G401 (cell line): ENCODE results near the gene GALR2. TPM values are rescaled to one million over a fixed set of nuclear protein-coding genes. Genes with fewer than 3 reads are reported as not detected.
A peak's percentile ranks its signal among the peaks of the same experiment; 100 is the strongest.

ENCODE experiments used
- DNase-seq: peaks from one replicate; pipeline ENCODE4 v3.0.0-alpha.2; 2015; ENCODE audit warnings: low spot score
- in situ Hi-C: cut with HindIII; loops from 2 replicates; pipeline ENCODE4 v1.10.0; 2016; ENCODE audit warnings: low sequenced_read_pairs, mixed read lengths
- total RNA-seq: library from RNA; depleted of rRNA; stranded (reverse); fragments of >200 nt; shearing (Covaris generic); gene quantifications from 2 replicates; pipeline ENCODE4 v1.2.3, GENCODE V29; 2014

Gene GALR2
- total RNA-seq, 1 experiment from 2014 or later, result 0.95 TPM

DNA sequence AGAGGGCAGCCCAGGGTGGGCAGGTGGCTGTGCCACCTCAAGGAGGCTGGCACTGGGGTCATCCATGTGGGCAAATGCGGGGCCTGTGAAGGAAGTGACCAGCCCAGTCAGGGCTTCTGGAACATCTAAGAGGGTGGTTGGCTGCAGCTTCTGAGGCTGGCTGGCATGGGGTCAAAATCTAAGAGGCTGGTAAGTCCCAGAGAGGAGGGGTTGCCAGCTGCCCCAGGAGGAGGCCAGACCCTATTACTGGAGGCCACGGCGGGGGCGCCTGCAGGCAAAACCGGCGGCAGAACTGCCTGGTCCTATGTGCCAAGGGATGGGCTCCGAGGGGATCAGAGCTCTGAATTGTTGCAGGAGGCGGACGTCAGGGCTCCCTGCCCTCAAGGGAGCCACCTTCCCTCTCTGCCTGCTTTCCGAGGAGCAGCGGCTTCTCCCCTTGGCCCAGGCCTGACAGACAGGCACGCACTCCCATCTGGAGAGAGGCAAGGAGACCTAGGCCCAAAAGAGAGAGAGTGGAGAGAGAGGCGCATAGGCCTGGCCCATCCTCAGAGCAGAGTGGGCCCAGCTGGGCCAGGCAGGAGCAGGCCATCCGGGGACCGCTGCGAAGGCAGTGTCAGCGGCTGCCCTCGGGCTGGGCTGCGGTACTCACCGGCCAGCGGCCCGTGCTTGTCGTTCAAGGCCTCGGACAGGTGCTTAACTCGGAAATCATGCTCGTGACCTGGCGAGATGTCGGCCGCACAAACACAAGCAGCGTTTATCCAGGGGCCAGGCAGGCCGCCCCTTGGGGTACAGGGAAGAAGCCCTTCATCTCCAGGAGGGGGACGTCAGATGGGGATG is 15.3 kb downstream of the GALR2 start:
- DNase-seq, result no peak
- in situ Hi-C loops, result no loop called here

DNA sequence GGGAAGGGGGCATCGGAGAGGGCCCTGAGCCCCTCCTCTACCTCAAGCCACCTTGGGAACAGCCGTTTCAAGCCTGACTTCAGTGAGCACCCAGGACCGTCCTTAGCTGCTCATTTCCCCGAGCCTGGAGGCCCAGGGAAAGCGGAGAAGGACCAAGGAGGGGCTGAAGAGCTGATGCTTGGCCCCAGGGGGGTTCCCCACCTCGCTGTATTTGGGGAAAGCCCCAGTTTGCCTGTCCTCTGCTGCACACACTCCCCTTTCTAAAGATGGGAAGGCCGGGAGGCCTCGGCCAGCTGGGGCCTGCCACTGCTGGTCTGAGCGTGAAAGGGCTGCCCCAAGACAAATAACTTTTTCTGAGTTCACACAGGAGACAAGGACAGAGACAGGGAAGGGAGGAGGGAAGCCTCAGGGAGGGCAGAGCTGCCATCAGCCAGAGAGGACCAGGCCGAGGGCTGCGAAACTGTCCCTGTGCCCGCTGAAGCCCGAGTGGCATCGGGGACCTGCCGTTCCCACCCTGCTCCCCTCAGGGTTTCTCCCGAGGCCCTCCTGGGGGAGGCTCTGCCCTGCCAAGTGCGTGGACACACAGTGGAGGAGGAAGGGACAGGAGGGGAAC is 16.0 kb downstream of the GALR2 start:
- in situ Hi-C loops, result no loop called here
- DNase-seq, result no peak

DNA sequence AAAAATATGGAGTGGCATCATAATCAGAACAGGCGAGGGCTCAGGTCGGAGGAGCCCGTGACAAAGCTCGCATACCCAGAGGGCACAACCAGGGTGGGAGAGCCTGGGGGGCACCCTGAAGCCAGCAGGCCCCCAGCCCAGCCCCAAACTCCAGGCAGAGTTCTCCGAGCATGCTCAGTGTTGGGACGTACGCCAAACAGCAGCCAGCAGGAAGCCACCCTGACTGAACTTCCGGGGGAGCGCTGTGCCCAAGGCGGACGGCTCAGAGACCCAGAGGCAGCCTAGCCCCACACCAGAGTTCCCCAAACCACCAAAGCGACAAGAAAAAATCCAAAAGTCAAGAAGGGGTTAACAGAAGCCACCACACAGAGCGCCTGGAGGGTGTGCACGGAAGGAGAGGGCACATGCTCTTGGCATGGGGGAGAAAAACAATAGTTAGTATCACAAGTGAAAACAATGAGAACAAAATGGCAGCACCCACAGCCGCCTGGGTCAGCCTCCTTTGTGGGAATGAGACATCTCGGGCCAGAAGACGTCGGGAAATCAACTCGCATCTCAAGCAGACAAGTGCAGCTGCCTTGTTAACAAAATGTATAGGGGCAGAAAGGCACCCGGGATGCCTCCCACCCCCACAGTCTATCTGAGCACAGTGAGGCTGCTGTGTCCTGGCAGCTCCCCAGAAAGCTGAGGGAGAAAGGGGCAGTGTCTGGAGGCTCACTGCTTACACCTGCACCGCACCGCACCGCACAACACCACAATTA is 17.1 kb downstream of the GALR2 start:
- in situ Hi-C loops, result no loop called here
- no peak for DNase-seq

DNA sequence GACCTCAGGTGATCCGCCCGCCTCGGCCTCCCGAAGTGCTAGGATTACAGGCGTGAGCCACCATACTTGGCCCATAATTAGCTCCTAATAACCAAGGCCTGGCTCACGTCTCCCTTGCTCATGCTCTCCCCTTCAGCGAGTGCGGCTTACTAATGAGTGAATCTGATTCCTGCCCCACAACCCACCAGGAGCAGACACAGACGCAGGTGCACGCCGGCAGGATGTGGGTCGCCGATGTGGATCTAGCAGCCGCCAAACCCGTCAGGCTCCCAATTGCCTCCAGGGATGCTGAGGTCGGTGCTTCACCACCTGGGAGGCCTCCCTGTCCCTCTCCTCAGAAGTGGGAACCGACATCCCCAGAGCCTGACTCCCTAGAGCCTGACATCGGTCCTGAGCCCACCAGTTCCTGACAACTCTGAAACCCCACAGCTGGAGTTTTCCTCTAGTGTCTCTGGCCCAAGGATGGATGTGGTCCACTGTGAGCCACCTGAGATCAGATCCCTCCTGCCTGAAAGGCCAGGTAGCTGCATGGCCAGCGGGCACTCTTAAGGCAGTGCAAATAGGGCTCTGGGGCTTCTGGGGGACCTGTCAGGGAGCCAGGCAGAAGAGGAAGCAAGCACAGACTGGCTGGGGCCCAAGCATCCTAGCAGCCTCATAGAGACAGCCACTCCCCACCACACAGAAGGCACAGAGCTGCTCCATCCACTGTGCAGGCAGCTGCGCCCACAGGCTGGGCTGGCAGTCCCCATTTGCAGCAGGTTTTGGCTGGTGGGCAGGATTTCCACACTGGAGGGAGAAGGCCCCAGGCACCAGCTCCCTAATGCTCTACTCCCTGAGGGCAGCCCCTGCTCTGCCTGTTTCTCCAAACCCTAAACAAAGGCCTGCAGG is 18.2 kb downstream of the GALR2 start:
- in situ Hi-C loops, result no loop called here
- no peak for DNase-seq

DNA sequence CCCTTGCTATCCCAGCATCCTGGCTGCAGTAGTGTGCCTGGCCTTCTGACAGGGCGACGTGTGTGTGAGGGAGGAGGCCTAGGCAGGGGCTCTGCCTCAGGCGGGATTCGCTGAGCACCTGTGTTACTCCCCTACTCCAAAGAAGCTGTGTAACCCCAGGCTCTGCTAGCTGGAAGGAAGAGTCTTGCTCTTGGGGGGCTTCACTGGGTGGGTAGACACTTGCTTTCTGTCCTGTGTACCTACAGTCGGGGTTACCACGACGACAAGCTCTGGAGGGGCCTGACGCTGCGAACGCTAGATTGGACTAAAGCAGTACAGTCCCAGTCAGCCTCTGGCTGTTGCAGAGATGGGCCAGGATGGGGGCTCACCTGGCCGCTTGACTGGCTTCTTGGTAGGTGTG is 19.5 kb downstream of the GALR2 start:
- DNase-seq, result no peak
- in situ Hi-C loops, result no loop called here

DNA sequence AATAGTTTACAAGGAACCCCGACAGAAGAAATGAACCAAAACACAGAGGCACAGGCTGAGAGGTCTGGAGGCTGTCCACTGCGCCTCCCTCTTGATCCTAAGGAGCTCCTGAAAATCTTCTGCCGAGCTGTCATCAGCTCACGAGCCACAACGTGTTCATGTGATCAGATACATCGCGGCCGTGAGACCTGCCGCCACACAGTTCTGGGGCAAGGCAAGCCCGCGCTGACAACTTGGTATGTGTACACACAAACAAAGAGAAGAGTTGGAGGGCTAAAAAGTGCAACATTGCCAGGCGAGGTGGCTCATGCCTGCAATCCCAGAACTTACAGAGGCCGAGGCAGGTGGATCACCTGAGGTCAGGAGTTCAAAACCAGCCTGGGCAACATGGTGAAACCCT is 21.4 kb downstream of the GALR2 start:
- DNase-seq, result no peak
- in situ Hi-C loops, result no loop called here

DNA sequence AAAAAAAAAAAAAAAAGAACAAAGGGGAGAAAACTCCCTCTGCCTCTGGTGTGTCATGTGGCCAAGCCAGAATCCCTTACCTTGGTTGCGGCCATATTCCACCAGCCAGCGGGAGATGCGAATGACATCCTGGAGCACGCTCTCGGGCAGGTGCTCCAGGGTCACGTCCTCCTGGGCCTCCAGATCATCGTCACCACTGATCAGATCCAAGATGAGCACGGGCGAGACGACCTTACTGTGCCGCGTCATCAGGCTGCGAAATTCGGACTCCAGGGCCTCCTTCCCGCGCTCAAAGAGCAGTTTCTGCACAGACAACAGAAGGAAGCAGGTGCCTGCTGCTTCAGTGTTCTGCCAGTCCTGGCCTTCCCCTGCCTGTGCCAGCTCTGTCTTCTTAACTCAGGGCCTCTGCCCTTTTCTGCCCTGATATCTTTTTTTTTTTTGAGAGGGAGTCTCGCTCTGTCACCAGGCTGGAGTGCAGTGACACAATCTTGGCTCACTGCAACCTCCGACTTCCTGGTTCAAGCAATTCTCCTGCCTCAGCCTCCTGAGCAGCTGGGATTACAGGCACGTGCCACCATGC is 23.2 kb downstream of the GALR2 start:
- DNase-seq, result no peak
- in situ Hi-C loops, result no loop called here

DNA sequence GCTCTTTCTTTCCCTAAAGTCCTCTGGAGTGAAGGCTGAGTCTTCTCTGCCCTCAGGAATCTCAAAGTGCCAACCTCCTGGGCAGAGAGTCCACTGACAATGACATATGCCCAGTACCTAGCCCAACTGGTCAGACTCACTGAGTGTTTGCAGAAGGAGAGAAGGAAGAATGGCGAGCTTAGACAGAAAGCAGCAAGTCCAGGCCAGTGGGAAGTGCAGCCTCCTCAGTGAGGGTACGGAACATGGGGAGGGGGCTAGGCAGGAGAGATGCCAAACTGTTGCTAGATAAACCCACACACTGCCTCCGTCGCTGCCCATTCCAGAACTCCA is 28.3 kb downstream of the GALR2 start:
- in situ Hi-C loops, result no loop called here
- peak; percentile 23 for DNase-seq

DNA sequence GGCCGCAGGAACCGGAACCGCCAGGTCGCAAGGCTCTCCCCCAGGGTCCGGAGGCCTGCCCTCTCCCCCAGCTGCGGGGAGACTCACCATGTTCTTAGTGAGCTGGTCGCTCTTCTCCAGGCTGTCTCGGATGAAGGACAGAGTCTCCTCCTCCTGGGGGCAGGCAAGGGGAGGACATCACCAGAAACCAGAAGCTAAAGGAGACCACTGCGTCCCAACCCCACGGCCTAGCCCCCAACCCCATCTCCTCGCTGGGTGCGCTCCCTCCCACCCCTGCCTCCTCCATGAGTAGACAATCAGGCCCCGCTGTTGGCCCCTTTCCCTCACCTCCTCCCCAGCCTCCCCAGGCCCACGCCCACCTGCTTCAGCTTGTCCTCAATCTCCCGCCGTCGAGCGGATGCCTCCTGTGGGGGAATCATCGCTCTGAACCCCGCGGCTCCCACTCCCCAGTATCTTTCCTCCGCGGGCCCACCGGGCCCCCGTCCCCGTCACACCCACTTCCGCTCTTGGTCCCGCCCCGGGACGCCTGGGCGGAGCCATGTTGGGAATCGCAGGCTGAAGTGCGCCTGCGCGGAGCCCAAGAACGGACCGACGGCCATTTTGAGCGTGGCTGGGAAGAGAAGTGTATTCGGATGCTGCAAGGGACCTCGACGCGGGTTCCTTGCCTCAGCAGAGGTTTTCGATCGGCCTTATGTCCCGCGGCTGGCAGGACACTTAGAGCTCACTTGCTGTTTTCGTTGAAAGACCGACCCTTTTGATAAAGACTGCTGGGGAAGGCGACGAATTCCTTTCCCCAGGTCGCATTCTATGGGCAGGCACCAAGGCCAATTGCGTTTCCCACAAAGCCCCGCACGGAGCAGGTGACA is 28.9 kb downstream of the GALR2 start, which contains the start of gene EXOC7:
Gene EXOC7 (minus strand): TSS at position 514 of the 866 bp plus-strand sequence. CDS start 95 bp downstream, at position 419.
- peak; percentile 92 for DNase-seq
- in situ Hi-C loops, result no loop called here

DNA sequence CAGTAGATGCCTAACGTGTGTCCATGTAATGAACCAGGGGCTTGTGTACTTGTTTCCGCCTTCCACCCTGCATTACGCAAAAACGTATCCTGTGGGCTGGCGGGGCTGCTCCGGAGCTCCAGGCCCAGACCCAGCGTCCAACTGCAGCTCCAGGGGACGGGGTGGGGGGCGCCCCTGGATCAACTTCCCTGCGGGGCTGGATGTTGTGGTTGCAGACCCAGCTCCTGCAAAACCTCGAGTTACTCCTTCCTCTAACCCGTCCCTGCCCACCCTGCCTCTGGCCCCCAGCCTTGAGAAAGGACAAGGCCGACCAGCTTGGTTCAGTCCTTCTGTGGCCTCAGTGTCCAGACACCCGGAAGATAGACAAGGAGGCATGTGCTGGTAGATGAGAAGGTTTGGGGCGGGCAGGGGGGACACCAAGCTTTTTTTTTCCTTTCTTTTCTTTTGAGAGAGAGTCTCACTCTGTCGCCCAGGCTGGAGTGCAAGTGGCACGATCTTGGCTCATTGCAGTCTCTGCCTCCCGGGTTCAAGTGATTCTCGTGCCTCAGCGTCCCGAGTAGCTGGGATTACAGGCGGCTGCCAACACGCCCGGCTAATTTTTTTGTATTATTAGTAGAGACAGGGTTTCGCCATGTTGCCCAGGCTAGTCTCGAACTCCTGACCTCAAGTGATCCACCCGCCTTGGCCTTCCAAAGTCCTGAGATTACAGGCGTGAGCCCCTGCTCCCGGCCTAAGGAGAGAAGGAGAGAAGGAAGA is 29.7 kb downstream of the GALR2 start:
- in situ Hi-C loops, result no loop called here
- DNase-seq, result no peak

DNA sequence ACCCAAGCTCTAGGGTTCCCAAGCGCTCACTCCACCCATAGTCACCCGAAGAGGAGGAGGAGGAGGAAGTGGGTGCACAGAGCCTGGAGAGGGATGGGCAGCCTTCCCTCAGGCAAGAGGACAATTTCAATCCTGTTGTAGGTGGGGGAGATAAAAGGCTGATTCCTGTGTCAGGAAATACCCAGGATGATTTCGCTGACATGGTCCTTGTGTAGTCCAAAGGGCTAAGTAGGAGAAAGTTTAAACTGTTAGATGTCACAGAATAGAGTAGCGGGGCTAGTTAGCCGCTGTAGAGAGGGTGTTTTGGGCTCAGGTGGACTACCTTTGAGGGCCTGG is 30.3 kb downstream of the GALR2 start:
- in situ Hi-C loops, result no loop called here

DNA sequence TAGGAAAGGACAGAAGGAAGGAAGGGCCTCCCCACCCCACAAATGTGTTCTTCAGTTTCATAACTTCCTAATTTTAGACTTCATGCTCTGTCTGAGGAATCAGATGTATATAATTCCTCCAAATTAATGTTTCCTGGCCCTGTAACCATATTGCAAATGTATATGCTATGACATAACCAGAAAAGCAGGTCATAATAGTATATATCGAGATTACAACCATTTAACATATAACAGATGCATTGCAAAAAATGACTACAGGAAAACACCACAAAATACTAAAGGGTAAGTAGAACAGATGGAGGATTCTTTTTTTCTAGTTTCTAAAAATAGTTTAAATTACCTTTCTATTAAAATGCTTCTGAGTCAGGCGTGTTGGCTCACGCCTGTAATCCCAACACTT is 32.1 kb downstream of the GALR2 start:
- DNase-seq, result peak; percentile 27
- in situ Hi-C loops, result no loop called here

More for the DNA sequence above, 30.3 kb downstream of the GALR2 start:
- DNase-seq, result no peak

DNA sequence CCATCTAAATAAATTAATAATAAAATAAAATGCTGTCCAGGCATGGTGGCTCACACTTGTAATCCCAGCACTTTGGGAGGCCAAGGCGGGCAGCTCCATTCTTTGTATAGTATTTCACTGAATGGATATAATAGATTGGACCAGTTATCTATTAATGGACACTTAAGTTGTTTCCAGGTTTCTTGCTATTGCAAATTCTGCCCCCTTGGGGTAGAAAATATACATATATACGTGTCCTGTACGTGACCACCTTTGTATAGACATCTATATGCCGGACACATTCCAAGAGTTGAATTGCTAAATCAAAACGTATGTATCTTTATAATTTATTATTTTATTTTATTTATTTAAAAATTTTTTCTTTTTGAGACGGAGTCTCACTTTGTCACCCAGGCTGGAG is 32.9 kb downstream of the GALR2 start:
- DNase-seq, result no peak
- in situ Hi-C loops, result no loop called here

DNA sequence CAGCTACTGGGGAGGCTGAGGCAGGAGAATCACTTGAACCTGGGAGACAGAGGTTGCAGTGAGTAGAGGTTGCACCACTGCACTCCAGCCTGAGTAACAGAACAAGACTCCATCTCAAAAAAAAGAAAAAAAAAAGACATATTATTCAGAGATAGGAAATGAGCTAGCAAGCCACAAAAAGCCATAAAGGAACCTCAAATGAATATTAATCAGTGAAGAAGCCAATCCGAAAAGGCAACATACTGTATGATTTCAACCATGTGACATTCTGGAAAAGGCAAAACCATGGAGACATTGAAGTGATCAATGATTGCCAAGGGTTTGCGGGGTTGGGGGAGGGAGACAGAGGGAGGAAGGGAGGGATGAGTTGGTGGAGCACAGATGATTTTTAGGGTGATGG is 37.4 kb downstream of the GALR2 start:
- in situ Hi-C loops, result no loop called here
- no peak for DNase-seq

DNA sequence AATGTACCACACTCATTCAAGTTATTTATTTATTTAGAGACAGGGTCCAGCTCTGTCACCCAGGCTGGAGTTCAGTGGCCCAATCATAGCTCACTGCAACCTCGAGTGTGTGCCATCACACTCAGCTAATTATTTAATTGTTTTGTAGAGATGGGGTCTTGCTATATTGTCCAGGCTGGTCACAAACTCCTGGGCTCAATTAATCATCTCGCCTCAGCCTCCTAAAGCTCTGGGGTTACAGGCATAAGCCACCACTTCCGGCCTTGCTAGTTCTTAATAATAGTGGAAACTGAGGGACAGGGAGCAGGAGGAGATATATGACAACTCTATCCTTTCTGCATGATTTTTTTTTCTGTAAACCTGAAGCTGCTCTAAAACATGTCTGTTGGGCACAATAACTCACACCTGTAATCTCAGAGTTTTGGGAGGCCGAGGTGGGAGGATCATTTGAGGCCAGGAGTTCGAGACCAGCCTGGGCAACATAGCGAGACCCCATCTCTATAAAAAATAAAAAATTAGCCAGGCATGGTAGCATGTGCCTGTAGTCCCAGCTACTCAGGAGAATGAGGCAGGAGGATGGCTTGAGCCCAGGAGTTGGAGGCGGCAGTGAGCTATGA is 40.7 kb downstream of the GALR2 start:
- DNase-seq, result no peak
- in situ Hi-C loops, result no loop called here

DNA sequence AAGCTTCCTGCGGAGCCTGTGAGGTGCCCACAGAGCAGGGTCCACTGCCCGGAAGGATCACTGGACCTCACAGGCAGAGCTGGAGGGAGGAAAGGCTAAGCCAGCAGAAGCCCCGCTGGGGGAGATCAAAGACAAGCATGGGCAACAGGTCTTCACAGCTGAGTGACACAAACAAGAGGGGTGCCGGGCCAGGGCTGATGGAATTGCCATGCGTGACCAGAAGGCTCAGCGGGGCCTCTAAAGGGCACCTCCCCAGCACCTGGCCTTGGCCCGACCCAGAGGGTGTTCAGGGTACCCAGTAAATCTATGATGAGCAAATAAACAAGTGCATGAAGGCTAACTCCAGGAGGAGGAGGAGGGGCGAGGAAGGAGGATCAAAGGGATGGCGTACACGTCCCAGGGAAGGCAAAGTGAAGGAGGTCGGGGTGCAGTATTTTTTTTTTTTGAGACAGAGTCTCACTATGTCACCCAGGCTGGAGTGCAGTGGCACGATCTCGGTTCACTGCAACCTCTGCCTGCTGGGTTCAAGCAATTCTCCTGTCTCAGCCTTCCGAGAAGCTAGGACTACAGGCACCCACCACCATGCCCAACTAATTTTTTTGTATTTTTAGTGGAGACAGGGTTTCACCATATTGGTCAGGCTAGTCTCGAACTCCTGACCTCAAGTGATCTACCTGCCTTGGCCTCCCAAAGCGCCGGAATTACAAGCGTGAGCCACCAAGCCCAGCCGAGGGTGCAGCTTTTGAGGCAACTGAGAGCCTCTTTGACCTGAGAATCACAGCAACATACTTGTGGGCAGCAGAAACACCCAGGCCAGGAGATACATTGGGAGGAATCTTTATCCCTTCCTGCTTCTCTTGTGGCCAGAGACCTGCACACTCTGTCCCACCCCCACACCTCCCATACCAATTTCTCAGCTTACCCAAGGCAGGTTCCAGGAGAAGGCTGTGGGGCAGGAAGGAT is 45.1 kb downstream of the GALR2 start:
- DNase-seq, result no peak
- in situ Hi-C loops, result no loop called here
